GM21423 (cell line): ENCODE measurements around the gene CCDC183.
"Not testable (repeated sequence)": the region's sequence is repeated elsewhere in the genome, so short reads cannot be mapped to it uniquely, and the experiment has no call there.

Source experiments
- ATAC-seq: cut with Tn5 transposase; IDR thresholded peaks from one replicate; pipeline ENCODE4 v1.9.1; 2021; ENCODE audit warnings: mild to moderate bottlenecking, moderate library complexity; ENCODE audit not compliant: unreplicated experiment

Gene CCDC183

DNA sequence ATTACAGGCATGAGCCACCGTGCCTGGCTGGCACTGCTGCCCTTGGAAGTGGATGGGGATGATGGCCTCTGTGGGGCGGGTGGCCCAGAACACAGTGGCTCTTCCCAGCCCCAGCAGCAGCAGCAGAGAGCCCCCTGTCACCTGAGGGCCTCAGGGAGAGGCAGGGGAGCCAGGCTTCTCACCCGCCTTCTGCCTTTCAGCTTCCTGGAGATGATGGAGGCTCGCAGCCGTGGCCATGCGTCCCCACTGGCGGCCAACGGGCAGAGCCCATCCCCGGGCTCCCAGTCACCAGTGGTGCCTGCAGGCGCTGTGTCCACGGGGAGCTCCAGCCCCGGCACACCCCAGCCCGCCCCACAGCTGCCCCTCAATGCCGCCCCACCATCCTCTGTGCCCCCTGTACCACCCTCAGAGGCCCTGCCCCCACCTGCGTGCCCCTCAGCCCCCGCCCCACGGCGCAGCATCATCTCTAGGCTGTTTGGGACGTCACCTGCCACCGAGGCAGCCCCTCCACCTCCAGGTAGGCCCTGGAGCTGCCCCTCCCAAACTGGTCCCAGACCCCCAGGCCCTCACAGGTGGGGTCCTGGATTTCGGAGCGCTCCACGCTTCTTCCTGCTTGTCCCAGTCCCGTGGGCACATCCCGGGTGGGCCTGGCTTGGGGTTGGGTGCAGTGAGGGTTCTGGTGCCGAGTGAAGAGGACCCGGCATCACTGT is 41.2 kb downstream of the CCDC183 start:
- no peak for ATAC-seq

DNA sequence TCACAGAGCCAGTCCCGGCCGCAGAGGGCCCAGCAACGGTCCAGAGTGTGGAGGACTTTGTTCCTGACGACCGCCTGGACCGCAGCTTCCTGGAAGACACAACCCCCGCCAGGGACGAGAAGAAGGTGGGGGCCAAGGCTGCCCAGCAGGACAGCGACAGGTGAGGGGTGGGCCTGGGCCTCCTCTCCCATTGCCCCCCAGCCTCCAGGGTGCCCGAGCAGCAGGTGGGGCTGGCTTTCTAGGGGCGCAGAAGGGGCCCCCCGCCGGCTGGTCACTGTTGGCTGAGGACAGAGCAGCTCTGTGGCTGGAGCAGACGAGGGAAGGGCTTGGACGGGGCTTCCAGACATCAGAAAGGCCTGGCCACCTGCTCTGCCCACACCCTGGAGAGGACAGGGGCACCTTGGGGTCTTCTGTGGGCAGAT is 41.7 kb downstream of the CCDC183 start:
- not testable (repeated sequence) for ATAC-seq

DNA sequence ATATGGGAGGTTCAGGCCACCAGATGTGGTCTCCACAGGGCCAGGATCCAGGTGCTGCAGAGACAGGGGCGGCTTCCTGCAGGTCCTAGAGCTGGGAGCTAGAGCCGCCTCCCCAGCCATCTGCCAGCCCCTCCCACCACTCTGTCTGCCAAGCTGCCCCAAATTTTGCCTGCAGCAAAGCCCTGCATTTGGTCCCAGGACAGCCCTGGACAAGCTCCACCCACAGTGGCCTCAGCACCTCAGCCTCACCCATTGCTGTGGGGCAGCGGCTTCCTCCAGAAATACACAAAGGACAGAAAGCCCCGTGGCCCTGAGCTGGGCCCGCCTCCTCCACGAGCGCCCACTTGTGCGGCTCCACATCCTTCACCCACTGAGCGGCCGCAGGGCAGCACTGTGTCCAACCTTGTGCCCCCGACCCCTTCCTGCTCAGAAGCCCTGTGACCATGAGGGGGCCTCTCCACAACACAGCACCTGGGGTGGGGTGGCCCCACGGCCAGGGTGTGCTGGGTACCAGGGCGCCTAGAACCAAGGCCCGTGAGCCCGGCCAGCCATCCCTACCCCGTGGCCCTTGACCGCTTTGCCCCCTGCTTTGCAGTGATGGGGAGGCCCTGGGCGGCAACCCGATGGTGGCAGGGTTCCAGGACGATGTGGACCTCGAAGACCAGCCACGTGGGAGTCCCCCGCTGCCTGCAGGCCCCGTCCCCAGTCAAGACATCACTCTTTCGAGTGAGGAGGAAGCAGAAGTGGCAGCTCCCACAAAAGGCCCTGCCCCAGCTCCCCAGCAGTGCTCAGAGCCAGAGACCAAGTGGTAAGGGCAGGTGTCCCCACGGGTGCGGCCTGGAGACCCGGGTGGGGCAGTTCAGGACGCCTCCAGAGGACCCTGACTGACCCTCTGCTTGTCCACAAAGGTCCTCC is 42.4 kb downstream of the CCDC183 start:
- no peak for ATAC-seq

DNA sequence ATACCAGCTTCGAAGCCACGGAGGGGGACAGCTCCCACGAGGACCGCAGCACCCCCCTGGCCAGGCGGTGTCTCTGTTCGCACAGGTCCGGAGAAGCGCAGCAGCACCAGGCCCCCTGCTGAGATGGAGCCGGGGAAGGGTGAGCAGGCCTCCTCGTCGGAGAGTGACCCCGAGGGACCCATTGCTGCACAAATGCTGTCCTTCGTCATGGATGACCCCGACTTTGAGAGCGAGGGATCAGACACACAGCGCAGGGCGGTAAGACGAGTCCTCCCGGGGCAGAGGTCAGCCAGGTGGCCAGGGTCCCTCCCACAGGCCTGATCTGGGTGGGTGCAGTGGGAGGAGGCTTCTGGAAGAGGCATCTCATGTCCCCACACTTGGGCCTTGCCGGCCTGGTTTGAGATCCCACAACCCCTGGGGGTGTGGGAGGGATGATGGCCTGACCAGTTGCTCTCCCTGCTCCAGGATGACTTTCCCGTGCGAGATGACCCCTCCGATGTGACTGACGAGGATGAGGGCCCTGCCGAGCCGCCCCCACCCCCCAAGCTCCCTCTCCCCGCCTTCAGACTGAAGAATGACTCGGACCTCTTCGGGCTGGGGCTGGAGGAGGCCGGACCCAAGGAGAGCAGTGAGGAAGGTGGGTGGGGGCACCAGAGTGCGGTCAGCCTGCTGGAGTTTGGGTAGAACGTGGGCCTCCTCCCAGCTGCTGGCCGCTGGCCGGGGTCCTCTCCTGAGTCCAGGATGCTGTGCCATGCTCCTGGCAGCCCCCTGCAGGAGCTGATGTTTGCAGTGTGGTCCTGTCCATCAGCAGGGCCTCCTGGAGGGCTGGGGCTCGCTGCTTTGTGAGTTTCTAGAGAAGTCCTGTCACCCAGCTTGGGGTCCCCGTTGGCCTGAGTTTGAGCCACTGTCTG is 43.3 kb downstream of the CCDC183 start:
- no peak for ATAC-seq

DNA sequence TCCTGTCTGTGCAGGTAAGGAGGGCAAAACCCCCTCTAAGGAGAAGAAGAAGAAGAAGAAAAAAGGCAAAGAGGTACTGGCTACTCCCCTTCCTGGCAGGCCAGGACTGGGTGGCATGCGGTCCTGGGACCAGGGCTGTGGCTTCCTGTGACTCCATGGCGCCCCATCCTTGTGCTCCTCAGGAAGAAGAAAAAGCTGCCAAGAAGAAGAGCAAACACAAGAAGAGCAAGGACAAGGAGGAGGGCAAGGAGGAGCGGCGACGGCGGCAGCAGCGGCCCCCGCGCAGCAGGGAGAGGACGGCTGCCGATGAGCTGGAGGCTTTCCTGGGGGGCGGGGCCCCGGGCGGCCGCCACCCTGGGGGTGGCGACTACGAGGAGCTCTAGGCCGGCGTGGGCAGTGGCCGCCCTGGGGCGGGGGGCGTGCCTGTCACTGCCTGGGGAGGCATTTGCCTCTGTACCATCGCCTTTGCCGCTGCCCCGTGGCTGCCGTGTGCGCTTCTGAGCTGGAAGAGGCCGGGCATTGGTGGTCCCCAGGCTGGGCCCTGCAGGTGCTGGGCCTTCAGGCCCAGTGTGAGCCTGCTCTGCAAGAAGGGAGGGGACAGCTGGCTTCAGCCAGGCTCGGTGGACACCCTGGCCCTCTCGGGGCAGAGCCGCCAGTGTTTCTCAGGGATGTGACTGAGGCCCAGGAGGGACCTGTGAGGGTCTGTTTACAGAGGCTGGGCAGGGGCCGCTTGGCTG is 44.2 kb downstream of the CCDC183 start:
- no peak for ATAC-seq

DNA sequence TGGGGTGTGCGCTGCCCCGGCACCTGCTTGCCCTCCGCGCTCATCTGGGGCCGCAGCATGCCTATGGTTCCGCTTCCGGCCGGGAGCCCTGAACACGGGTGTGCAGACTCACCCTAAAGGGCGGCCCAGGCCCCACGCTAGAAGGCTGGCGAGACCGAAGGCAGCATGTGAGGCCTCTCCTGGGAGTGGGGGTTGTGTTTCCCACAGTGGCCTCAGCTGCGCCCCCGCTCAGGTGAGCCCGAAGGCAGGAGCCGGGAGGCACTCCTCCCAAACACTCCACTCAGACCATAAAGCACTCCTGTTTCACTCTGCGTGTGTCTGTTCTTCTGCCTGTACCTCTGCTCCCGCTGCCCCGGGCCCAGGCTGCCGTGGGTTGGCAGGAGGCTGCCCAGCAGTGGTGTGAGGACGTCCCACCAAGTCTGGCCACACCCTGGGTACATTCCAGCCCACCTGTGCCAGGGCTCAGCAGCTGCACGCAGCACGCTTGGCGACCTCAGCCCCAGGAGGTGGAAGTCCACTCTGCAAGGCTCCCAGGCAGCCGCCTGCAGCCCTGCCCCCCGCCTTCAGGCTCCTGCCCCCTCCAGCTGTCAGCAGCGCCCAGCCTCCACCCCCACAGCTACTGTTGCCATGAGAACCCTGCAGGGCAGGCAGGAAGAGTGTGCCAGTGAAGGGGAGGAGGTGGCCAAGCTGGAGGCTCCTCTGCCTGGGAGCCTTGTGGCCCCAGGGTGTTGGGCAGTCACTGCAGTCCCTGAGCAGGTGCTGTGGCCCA is 44.9 kb downstream of the CCDC183 start:
- ATAC-seq, result no peak

DNA sequence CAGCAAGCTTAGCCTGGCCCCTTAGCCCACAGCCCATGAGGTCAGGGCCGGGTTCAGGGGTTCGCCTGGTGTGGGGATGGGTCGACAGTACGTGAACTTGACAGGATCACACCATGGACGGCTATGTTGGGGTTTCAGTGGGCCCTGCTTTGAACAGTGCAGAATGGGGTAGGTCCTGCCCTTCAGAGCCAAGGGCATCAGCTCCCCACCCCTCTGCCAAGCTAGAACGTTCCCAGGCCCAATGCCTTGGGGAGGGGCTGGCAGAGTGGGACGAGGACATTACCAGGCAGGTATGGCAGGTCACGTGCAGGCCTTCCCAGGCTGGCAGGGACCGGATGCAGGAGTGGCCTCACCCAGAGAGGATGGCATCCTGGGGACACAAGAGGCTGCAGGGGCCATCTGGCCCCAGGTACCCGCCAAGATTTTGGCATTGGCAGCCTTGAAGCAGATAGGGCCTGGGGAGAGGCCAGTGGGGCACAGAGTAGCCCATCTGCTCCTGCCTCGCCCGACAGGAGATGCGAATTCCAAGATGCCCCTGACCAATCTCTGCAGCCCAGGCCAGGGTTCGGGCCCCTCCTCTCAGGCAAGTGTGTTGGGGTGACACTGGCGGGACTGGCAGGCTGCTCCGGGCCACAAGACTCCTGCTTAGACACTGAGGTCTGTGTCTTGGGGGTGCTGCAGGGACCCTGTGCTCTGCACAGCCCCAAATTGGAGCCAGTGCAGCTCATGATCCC is 45.7 kb downstream of the CCDC183 start:
- not testable (repeated sequence) for ATAC-seq

DNA sequence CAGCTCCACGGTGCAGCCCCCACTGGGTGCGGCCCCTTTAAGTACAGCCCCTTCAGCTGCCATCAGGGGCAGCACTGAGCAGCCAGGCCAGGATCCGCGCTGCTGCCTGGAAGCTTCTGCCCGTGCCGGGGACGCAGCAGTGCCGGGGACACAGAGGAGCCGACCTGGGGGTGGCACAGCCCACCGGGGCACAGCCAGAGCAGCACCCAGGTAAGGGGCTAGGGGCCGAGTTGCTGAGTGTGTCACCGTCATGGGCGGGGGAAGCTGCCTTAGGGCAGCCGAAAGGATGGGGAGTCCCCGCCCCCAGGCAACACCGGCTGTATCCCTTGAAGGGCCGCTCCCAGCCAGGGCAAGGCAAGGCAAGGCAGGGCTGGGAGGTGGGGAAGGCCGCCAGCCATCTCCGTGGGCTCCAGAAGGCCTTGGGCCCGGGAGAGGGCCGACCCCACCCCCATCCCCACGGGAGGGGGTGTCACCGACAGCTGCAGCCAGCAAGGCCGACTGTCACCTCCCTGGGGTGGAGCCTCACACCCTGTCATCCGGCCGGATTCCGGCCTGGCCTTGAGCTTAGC is 46.3 kb downstream of the CCDC183 start, which contains the start of gene AJM1:
Gene AJM1, plus strand, starts transcription at position 99 of the 569 bp plus-strand sequence. CDS start 1,937 bp downstream, outside the sequence.
- peak; percentile 64 for ATAC-seq

DNA sequence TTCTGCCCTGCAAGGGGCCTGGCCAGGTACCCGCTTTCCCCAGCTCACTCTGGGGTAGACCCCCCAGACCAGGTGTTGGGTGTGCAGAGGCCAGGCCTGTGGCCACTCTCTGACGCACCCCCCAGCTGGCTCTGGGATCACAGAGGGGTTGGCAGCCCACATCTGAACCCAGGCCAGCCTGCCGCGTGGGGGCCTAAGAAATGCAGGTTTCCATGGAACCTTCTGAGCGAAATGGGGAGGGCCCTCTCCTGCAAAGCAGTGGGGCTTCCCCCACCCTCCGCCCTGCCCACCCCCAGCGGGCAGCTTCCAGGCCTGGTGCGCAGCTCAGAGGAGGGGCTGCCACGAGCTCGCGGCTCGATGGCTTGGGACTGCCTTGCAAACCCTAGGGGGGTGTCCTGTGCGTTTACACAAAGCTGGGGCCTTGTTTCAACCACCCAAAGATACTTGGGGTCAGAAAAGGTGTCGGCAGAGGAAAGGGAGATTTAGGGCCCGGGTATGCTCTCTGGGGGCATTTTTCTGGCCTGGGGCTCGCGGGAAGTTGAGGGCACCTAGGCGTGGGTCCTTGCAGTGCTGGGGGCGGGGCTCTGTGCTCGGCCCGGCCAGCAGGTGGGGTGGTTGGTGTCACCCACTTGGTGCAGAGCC is 47.1 kb downstream of the CCDC183 start:
- ATAC-seq, result not testable (repeated sequence)

DNA sequence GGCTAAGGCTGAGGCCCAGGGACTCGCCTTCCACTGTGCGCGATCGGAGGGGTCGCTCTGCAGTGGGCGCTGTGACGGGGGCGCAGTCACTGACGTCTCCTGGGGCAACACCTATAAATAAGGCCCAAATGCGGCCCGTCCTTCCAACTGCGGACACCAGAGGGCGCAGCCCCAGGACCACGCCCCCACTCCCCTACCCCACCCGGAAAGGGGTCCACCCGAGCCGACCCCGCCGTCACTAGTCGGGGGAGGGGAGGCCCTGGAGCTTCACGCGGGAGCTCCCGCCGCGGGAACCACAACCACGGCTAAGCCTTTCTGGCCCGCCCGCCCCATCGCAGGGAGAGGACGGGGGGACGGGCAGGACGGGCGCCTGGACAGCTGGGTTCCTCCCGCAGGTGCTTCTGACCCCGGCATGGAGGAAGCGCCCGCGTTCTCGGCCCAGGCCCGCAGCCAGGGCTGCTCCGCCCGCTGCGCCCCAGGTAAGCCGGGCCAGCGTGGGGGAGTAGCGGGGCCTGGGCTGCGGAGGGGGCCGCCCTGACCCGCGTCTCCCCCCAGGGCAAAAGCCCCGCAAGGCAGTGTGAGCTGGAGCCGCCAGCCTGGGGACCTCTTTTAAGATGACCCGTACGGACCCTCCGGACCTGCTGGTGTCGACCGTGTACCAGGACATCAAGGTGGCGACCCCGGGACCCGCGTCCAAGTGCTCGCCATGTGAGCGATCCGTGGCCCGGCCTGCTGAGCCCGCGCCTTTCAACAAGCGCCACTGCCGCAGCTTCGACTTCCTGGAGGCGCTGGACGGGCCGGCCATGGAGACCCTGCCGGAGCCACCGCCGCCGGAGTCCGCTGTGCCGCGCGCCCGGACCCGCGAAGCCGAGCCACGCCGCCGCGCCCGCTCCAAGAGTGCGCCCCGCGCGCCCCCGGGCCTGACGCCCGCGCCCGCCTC is 47.9 kb downstream of the CCDC183 start:
- ATAC-seq, result not testable (repeated sequence)

DNA sequence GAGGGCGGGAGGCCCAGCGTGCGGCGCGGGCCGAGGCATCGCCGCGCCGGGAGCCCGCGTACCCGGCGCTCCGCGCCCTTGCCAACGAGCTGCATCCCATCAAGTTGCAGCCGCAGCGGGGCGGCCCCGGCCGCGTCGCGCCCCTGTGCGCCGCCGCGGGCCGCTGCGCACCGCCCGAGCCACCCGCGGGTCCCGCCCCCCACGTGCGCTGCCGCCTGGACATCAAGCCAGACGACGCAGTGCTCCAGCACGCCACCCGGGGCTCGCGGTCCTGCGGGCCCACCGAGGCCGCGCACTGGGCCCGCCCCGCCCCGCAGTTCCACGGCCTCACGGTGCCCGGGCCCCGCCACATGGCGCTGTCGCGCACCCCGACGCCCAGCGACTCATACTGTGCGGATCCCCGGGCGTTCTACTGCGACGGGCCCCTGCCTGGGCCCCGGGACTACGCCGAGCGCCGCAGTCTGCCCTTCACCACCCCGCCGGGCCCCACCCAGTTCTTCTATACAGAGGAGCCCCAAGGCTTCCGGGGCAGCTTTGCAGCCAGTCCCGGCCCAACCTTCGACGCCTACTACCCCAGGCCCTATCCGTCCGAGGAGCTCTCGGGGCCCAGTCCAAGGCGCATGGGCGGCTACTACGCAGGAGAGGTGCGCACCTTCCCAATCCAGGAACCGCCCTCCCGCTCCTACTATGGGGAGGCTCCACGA is 48.8 kb downstream of the CCDC183 start:
- ATAC-seq, result no peak

DNA sequence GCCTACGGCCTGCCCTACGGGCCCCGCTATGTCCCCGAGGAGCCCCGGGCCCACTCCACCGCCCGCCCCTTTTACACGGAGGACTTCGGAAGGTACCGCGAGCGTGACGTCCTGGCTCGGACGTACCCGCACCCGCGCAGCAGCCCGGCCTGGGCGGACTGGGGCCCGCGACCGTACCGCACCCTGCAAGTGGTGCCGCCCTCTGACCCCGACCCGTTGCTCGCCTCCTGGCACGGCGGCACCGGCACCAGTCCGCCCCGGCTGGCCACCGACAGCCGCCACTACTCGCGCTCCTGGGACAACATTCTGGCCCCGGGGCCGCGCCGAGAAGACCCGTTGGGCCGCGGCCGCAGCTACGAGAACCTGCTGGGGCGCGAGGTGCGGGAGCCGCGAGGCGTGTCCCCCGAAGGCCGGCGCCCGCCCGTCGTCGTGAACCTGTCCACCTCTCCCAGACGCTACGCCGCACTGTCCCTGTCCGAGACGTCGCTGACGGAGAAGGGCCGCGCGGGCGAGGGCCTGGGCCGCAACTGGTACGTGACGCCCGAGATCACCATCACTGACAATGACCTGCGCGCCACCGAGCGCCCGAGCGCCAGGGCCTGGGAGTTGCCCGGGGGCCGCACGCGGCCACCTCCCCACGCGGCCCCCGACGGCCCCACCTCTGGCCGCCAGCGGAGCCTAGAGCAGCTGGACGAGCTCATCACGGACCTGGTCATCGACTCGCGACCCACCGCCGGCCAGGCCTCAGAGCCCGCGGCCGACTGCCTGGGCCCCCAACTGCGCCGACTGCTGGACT is 49.5 kb downstream of the CCDC183 start:
- ATAC-seq, result no peak

DNA sequence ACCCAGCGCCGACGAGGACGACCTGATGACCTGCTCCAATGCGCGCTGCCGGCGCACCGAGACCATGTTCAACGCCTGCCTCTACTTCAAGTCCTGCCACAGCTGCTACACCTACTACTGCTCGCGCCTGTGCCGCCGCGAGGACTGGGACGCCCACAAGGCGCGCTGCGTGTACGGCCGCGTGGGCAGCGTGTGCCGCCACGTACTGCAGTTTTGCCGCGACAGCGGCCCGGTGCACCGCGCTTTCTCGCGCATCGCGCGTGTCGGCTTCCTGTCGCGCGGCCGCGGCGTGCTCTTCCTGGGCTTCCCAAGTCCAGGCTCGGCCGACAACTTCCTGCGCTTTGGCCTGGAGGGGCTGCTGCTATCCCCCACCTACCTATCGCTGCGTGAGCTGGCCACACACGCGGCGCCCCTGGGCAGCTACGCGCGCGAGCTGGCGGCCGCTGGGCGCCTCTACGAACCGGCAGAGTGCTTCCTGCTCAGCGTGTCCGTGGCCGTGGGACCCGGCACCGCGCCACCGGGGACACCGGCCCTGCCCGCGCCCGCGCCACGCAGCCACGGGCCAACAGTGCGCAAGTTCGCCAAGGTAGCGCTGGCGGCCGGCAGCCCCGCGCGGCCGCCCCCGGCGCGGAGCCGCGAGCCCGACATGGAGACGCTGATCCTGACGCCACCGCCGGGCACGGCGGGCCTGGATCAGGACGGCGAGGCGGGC is 50.4 kb downstream of the CCDC183 start:
- no peak for ATAC-seq

DNA sequence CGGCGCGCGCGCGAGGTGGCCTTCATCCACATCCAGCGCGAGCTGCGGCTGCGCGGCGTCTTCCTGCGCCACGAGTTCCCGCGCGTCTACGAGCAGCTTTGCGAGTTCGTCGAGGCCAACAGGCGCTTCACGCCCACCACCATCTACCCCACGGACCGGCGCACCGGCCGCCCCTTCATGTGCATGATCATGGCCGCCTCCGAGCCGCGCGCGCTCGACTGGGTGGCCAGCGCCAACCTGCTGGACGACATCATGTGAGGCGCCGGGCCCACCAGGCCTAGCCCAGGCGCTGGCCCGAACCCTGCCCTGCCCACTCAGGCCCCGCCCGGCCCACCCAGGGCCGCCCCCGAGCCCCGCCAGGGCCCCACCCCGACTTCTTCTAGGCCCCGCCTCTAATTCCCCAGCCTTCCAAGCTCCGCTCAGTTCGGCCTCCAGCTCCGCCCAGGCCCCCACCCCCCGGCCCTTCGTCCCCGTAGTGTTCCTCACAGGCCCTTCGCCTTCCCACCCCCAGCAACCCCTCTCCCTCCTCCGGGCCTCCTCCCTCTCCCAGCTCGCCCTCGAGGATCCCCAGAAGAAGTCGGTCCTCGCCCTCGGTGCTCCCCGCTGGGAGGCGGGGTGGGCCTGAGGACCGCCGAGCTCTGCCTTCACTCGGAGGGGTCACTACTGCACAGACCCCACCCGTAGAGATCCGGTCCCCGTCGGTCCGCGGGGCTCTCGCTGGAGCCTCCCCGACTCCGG is 51.1 kb downstream of the CCDC183 start:
- ATAC-seq, result no peak
